SKM-1 (cell line): Measurements from ENCODE around the gene NOMO2.
"Not testable (repeated sequence)": the region's sequence is repeated elsewhere in the genome, so short reads cannot be mapped to it uniquely, and the experiment has no call there.

Experiments used
- DNase-seq: peaks from one replicate; lab custom pipeline; 2025; ENCODE audit not compliant: unreplicated experiment; lab: John Stamatoyannopoulos, UW

NOMO2 gene

GRCh38 chr16:18521445-18522181 is 40.3 kb downstream of the NOMO2 start:
- not testable (repeated sequence) for DNase-seq

GRCh38 chr16:18518536-18519283 is 43.2 kb downstream of the NOMO2 start:
- not testable (repeated sequence) for DNase-seq

DNA sequence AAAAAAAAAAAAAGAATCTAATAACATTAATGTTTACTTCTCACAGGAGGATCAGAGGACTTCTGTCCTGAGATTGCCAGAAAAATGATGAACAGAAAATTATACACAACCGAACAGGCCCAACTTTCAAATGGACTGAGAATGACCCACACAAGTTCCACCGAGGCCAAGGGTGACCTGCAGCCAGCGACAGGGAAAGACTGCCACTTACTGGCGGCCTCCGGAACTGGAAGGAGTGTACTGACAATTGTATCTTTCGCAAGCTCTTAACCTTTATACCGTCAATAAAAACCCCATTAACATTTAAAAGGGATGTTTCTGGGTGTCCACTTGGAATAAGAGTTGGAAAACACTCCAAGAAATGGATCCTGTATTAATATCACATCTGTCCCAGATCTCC is 63.5 kb downstream of the NOMO2 start:
- DNase-seq: not testable (repeated sequence)

- DNase-seq: not testable (repeated sequence)
Observed at GRCh38 chr16:18497032-18497431, 64.9 kb downstream of the NOMO2 start.

- not testable (repeated sequence) for DNase-seq
Observed at GRCh38 chr16:18492118-18492897, 69.6 kb downstream of the NOMO2 start.

DNA sequence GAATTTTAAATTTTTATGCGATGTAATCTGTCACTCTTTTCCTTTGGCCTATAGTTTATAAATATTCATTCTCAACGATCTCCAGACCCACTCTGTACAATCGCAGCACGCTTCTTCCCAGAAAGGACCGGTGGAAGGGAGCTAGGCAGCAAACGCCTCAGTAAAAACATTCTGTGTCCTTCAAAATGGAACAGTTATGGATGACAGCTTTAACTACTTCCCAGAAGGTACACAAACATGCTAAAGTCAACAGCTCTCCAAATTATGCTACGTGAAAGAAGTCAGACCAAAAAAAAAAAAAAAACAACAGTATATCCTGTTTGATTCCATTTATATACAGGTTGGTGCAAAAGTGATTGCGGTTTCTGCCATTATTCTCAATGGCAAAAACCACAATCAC is 125.9 kb downstream of the NOMO2 start:
- not testable (repeated sequence) for DNase-seq

GRCh38 chr16:18415827-18416226 is 146.1 kb downstream of the NOMO2 start:
- DNase-seq: not testable (repeated sequence)

DNA sequence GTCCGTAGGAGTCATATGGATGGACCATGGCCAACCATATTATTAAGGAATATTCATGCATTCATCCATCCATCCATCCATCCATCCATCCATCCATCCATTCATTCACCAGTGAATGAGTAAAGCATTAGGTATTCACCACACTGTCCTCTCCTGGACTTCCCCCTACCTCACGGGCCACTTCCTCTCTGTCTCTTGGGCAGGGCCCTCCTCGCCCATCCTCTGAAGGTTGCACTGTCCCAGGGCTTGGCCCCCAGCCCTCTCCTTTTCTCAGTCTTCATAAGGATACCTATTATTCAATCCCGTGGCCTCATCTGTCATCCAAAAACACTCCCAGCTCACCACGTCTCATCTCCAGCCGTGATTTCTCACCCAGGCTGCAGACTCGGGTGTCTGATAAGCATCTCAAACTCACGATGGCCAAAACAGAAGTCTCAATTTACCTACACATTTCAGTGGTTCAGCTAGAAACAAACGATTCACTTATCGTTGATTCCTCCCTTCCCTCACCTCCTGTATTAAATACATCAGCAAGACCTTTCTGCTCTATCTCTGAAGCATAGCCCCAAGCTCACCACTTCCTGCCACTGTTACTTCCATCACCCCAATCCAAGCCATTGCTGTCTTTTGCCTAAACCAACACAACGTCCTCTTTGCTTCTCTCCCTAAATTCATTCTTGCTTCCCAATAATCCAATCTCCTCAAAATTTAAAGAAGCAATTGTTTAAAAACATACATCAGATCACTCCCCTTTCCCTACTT is 152.2 kb downstream of the NOMO2 start:
- not testable (repeated sequence) for DNase-seq

GRCh38 chr16:18401851-18402657 is 159.8 kb downstream of the NOMO2 start:
- DNase-seq: not testable (repeated sequence)

DNA sequence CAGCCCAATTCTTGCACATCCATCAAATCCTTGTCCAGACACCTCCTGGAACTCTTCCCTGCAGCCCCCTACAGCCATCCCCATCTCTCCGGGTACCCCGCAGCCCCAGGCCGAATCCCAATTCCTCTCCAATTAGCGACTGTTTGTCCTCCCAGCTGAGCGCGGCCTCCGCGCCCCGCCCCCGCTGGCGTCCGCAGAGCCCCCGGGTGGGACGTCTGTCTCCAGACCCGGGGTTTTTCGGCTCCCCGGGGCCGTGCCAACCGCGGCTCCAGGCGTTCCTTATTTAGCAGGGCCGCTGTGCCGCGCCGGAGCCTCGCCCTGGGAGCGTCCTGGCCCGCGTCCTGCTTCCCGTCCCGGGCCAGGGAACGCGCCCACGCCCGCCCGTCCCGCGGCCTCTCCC is 160.7 kb downstream of the NOMO2 start:
- not testable (repeated sequence) for DNase-seq

DNA sequence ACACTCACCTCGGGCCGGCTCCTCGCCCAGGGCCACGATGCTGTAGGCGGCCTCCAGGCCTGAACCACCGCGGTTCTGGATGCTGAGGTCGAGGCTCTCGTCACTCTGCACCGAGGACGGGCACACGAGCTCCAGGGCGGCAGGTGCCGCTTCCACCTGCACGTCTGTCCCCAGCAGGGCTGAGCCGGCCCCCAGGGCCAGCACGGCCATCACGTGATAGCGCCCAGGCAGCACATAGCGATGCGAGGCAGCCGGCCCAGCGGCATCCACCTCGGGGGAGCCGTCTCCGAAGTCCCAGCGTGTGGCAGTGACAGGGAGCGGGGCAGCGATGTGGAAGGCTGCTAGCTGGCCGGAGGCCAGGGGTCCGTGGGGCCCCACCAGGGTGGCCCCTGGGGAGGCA is 167.5 kb downstream of the NOMO2 start:
- DNase-seq: not testable (repeated sequence)

GRCh38 chr16:18387767-18388166 is 174.1 kb downstream of the NOMO2 start:
- DNase-seq: not testable (repeated sequence)

DNA sequence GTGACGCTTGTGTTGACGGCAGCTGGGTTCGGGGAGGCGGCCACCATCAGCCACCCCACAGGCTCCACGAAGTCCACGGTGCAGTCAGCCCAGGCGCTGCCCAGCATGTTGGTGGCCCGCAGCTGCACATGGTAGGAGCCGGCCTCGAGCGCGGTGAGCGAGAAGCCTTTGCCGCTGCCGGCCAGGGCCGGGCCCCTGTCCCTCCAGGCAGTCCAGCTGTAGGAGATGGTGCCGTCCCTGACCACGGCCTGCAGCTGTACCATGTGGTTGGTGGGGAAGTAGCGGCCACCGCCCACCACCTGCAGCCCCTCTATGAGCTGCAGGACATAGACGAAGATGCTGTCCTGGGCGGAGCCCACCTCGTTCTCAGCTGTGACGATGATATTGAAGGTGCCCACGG is 175.4 kb downstream of the NOMO2 start:
- DNase-seq: not testable (repeated sequence)

DNA sequence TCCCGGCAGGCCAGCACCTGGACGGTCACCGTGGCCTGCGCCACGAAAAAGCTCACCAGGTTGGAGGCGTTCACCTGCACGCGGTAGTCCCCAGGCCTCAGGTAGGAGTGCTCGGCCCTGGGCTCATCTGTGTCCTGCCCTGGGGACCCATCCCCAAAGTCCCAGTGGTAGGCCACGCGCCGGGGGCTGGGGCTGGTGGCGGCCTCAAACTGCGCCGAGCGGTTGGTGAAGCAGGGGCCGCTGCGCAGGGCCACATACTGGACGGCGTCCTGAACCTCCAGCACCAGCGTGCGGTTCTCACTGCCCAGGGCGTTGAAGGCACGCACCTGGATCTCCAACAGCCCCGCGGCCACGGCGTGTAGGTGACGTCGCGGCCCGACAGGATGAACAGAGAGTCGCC is 176.6 kb downstream of the NOMO2 start:
- not testable (repeated sequence) for DNase-seq

- not testable (repeated sequence) for DNase-seq
Observed at GRCh38 chr16:18384869-18385268, 177.0 kb downstream of the NOMO2 start.

DNA sequence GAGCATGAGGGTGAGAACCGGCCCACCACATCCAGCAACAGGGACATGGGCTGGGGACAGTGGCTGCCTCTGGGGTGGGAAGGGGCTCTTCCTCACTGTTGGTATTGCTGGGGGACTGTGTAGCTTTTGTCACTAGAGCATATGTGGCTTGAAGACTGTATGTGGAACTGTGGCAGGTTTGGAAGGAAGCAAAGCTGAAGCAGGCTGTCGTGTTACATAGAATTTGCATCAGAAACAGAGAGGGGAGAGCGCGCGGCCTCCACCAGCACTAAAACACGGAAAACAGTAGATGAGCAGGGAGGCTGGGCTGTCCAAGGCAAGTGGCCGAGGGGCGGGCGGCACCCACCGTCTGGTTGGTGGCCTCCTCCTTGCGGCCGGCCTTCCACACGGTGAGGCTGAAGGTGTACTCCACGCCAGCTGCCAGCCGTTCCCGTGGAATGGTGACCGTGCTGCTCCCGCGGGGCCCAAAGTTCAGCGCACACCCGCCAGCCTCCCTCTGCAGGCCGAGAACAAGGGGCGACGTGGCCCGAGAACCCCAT is 177.7 kb downstream of the NOMO2 start:
- DNase-seq: not testable (repeated sequence)

DNA sequence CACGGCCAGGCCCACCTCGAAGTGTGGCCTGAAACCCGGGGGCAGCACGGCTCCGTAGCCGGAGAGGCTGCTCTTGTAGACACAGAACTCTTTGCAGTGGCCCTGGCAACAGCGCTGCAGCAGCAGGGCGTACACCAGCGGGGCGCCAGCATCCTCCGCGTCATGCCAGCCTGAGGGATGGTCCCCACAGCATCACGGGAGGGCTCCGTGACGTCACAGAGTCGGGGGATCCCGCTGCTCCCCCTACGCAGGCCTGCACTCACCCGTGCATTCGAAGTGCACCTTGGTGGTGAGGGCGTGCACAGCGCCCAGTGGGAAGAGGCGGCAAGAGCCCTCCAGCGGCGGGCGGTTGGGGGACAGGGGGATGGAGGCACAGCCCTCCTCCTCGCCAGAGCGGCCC is 179.2 kb downstream of the NOMO2 start:
- not testable (repeated sequence) for DNase-seq
